Medulla oblongata (tissue), 1 donor: ENCODE measurements around the gene ZBTB46.
"Not testable (repeated sequence)": the region's sequence is repeated elsewhere in the genome, so short reads cannot be mapped to it uniquely, and the experiment has no call there.

ENCODE experiments used
- DNase-seq: peaks from one replicate; pipeline ENCODE4 v3.0.0-alpha.2; 2015; ENCODE audit errors: extremely low spot score

ZBTB46 gene

GRCh38 chr20:63815615-63816253, 15.3 kb downstream of the ZBTB46 start:
- DNase-seq: no peak

- DNase-seq: no peak
Observed at GRCh38 chr20:63814891-63815614, 16.0 kb downstream of the ZBTB46 start.

GRCh38 chr20:63811491-63811875, 19.6 kb downstream of the ZBTB46 start:
- no peak for DNase-seq

GRCh38 chr20:63810730-63811490, 20.2 kb downstream of the ZBTB46 start:
- no peak for DNase-seq

GRCh38 chr20:63809856-63810255, 21.2 kb downstream of the ZBTB46 start:
- no peak for DNase-seq

GRCh38 chr20:63808964-63809674, 21.9 kb downstream of the ZBTB46 start:
- DNase-seq: no peak

- DNase-seq: no peak
Observed at GRCh38 chr20:63808145-63808724, 22.8 kb downstream of the ZBTB46 start.

- no peak for DNase-seq
Observed at GRCh38 chr20:63807654-63808053, 23.4 kb downstream of the ZBTB46 start.

GRCh38 chr20:63804308-63804636, 26.8 kb downstream of the ZBTB46 start:
- DNase-seq: no peak

GRCh38 chr20:63802469-63803240, 28.4 kb downstream of the ZBTB46 start:
- DNase-seq: no peak

- DNase-seq: not testable (repeated sequence)
Observed at GRCh38 chr20:63801174-63801573, 29.9 kb downstream of the ZBTB46 start.

- not testable (repeated sequence) for DNase-seq
Observed at GRCh38 chr20:63800411-63800810, 30.7 kb downstream of the ZBTB46 start.

- DNase-seq: not testable (repeated sequence)
Observed at GRCh38 chr20:63799127-63799526, 31.9 kb downstream of the ZBTB46 start.

- not testable (repeated sequence) for DNase-seq
Observed at GRCh38 chr20:63797175-63797574, 33.9 kb downstream of the ZBTB46 start.

GRCh38 chr20:63795178-63795830, 35.8 kb downstream of the ZBTB46 start:
- no peak for DNase-seq

- DNase-seq: no peak
Observed at GRCh38 chr20:63794614-63795013, 36.5 kb downstream of the ZBTB46 start.

- no peak for DNase-seq
Observed at GRCh38 chr20:63792866-63793265, 38.2 kb downstream of the ZBTB46 start.

- peak; percentile 21 for DNase-seq
Observed at GRCh38 chr20:63791497-63792156, 39.4 kb downstream of the ZBTB46 start.

GRCh38 chr20:63790572-63791168, 40.4 kb downstream of the ZBTB46 start:
- no peak for DNase-seq
